H1 (cell line): ENCODE data around the gene AASDH. TPM values are rescaled to one million over a fixed set of nuclear protein-coding genes. Genes with fewer than 3 reads are reported as not detected.

Experiments
- CTCF ChIA-PET: fragments of 300-600 bp; sonication (Branson Sonifier 250); formaldehyde crosslinking; loops from one replicate; lab custom pipeline; 2021; ENCODE audit not compliant: partially characterized antibody; lab: Charles Lee
- POLR2A ChIA-PET: fragments of 300-600 bp; sonication (Branson Sonifier 250); formaldehyde crosslinking; loops from one replicate; lab custom pipeline; 2021; ENCODE audit warnings: inconsistent platforms; ENCODE audit not compliant: partially characterized antibody; lab: Charles Lee
- DNase-seq, 2 experiments: peaks; one replicate each; pipeline versions ENCODE4 v3.0.0 to v3.0.0-alpha.2; 2010 to 2022; ENCODE audit warnings: low spot score in 2 of 2, low read depth in 1 of 2, mixed read lengths in 1 of 2
- FAIRE-seq: peaks from 2 replicates; lab custom pipeline; 2011; peaks lifted over from hg19 to GRCh38; lab: Jason Lieb, UNC
- H2AFZ ChIP-seq: 2 replicates; pipeline ENCODE4 v1.8.1; 2012; ENCODE audit warnings: low read length, inconsistent platforms
- H2AK5ac ChIP-seq: 2 replicates; pipeline ENCODE4 v1.6.1; 2013; ENCODE audit warnings: low read depth, low read length
- H2BK120ac ChIP-seq: replicated peaks from 2 replicates; pipeline ENCODE3; 2013; ENCODE audit warnings: low read depth, low read length, inconsistent platforms
- H2BK12ac ChIP-seq: 2 replicates; pipeline ENCODE4 v1.6.1; 2013; ENCODE audit warnings: low read depth, low read length
- H2BK15ac ChIP-seq: 2 replicates; pipeline ENCODE4 v1.6.1; 2013; ENCODE audit warnings: low read length
- H2BK20ac ChIP-seq: 2 replicates; pipeline ENCODE4 v1.6.1; 2013; ENCODE audit warnings: low read length
- H2BK5ac ChIP-seq: 2 replicates; pipeline ENCODE4 v1.6.1; 2013; ENCODE audit warnings: low read depth, low read length
- H3K14ac ChIP-seq: 2 replicates; pipeline ENCODE4 v1.6.1; 2013; ENCODE audit warnings: inconsistent platforms; ENCODE audit not compliant: insufficient read length
- H3K18ac ChIP-seq: 2 replicates; pipeline ENCODE4 v1.6.1; 2013; ENCODE audit warnings: low read length; ENCODE audit errors: extremely low read depth
- H3K23ac ChIP-seq: 2 replicates; pipeline ENCODE4 v1.6.1; 2013; ENCODE audit warnings: inconsistent platforms; ENCODE audit not compliant: insufficient read length
- H3K23me2 ChIP-seq: 2 replicates; pipeline ENCODE4 v1.6.1; 2013; ENCODE audit warnings: low read depth, low read length
- H3K27ac ChIP-seq: 2 replicates; pipeline ENCODE4 v1.6.1; 2011; ENCODE audit warnings: low read depth, low read length, inconsistent platforms
- H3K27me3 ChIP-seq, 4 experiments: replicated peaks in 1 of 4; 1 replicate in 1 of 4; 2 replicates in 3 of 4; pipeline versions ENCODE4 v1.6.1 to v1.8.1; 2011 to 2013; ENCODE audit warnings: low read length in 3 of 4, mild to moderate bottlenecking in 3 of 4, inconsistent platforms in 2 of 4, mixed read lengths in 2 of 4, moderate library complexity in 1 of 4; ENCODE audit not compliant: control insufficient read depth in 3 of 4, insufficient read depth in 3 of 4; ENCODE audit errors: extremely low read depth in 1 of 4
- H3K36me3 ChIP-seq, 4 experiments: 2 replicates each; pipeline versions ENCODE4 v1.6.1 to v1.8.1; 2011 to 2013; ENCODE audit warnings: mild to moderate bottlenecking in 4 of 4, low read length in 3 of 4, moderate library complexity in 2 of 4, control low read depth in 1 of 4, inconsistent platforms in 1 of 4; ENCODE audit not compliant: insufficient read depth in 4 of 4, control insufficient read depth in 2 of 4
- H3K4ac ChIP-seq: replicated peaks from 2 replicates; pipeline ENCODE3; 2013; ENCODE audit warnings: low read length, low read depth, mixed read lengths, inconsistent platforms; ENCODE audit not compliant: insufficient read length
- H3K4me1 ChIP-seq, 4 experiments: replicated peaks in 1 of 4; 1 replicate in 1 of 4; 2 replicates in 3 of 4; pipeline versions ENCODE4 v1.6.1 to v1.8.1; 2011 to 2013; ENCODE audit warnings: low read length in 3 of 4, inconsistent platforms in 2 of 4, mixed read lengths in 1 of 4; ENCODE audit not compliant: insufficient read depth in 4 of 4, control insufficient read depth in 3 of 4
- H3K4me2 ChIP-seq, 2 experiments: 2 replicates each; pipeline versions ENCODE4 v1.6.1 to v1.8.1; 2011 to 2013; ENCODE audit warnings: low read depth in 2 of 2, low read length in 2 of 2, control low read depth in 1 of 2, inconsistent platforms in 1 of 2, mild to moderate bottlenecking in 1 of 2; ENCODE audit not compliant: insufficient read depth in 1 of 2
- H3K4me3 ChIP-seq, 4 experiments: fragments of 200-600, 300-600 bp in 1 of 4; sonication (generic), shearing (Covaris generic), sonication (Bioruptor Twin) in 1 of 4; 2 replicates each; pipeline versions ENCODE4 v1.5.1 to v1.8.1; 2011 to 2016; ENCODE audit warnings: low read length in 4 of 4, low read depth in 3 of 4, control low read depth in 2 of 4, inconsistent platforms in 2 of 4, mild to moderate bottlenecking in 2 of 4, mixed read lengths in 1 of 4, moderate library complexity in 1 of 4; ENCODE audit not compliant: insufficient read depth in 2 of 4; ENCODE audit errors: extremely low read depth in 1 of 4
- H3K56ac ChIP-seq: replicated peaks from 2 replicates; pipeline ENCODE3; 2013; ENCODE audit warnings: low read depth, mild to moderate bottlenecking, mixed read lengths, low read length, inconsistent platforms; ENCODE audit not compliant: insufficient read length
- H3K79me1 ChIP-seq: 2 replicates; pipeline ENCODE4 v1.6.1; 2013; ENCODE audit warnings: low read depth, low read length, control low read depth
- H3K79me2 ChIP-seq, 2 experiments: 2 replicates each; pipeline versions ENCODE4 v1.6.1 to v1.8.1; 2012 to 2013; ENCODE audit warnings: low read length in 2 of 2, mild to moderate bottlenecking in 2 of 2, inconsistent platforms in 1 of 2; ENCODE audit not compliant: insufficient read depth in 2 of 2, control insufficient read depth in 1 of 2
- H3K9ac ChIP-seq, 4 experiments: replicated peaks in 1 of 4; 1 replicate in 1 of 4; 2 replicates in 3 of 4; pipeline versions ENCODE4 v1.6.1 to v1.8.1; 2011 to 2013; ENCODE audit warnings: low read depth in 3 of 4, low read length in 3 of 4, control low read depth in 2 of 4, mild to moderate bottlenecking in 2 of 4, moderate library complexity in 2 of 4, inconsistent platforms in 1 of 4; ENCODE audit errors: extremely low read depth in 1 of 4
- H3K9me3 ChIP-seq, 2 experiments: 2 replicates each; pipeline versions ENCODE4 v1.6.1 to v1.8.1; 2012 to 2013; ENCODE audit warnings: mild to moderate bottlenecking in 2 of 2, moderate library complexity in 2 of 2, control low read depth in 1 of 2, inconsistent platforms in 1 of 2, low read depth in 1 of 2, low read length in 1 of 2, mixed read lengths in 1 of 2; ENCODE audit not compliant: insufficient read depth in 2 of 2
- H4K20me1 ChIP-seq, 2 experiments: replicated peaks in 1 of 2; 2 replicates each; pipeline versions ENCODE3 to v1.8.1; 2011 to 2013; ENCODE audit warnings: inconsistent platforms in 2 of 2, low read length in 2 of 2, mild to moderate bottlenecking in 1 of 2; ENCODE audit not compliant: insufficient read depth in 2 of 2, control insufficient read depth in 1 of 2
- H4K5ac ChIP-seq: 2 replicates; pipeline ENCODE4 v1.6.1; 2013; ENCODE audit warnings: low read length, low read depth, mixed read lengths, inconsistent platforms; ENCODE audit not compliant: insufficient read length
- H4K8ac ChIP-seq: 2 replicates; pipeline ENCODE4 v1.8.0; 2013; ENCODE audit warnings: mild to moderate bottlenecking, moderate library complexity, low read length, inconsistent platforms; ENCODE audit not compliant: insufficient read depth; ENCODE audit errors: extremely low read depth
- H4K91ac ChIP-seq: replicated peaks from 2 replicates; pipeline ENCODE3; 2013; ENCODE audit warnings: low read length, mixed read lengths, inconsistent platforms; ENCODE audit not compliant: insufficient read length
- CBX5 ChIP-seq: fragments of 300-800, 300-1000 bp; sonication (generic); IDR thresholded peaks from 2 replicates; pipeline ENCODE4 v1.7.1; 2016; ENCODE audit warnings: antibody characterized with exemption, low read length, low read depth
- CEBPB ChIP-seq: IDR thresholded peaks from 2 replicates; pipeline ENCODE4 v1.6.1; 2012; ENCODE audit warnings: low read depth, low read length
- CREB1 ChIP-seq: IDR thresholded peaks from 2 replicates; pipeline ENCODE4 v1.6.1; 2012; ENCODE audit warnings: inconsistent platforms
- MAFK ChIP-seq: IDR thresholded peaks from 2 replicates; pipeline ENCODE4 v1.6.1; 2012; ENCODE audit warnings: low read depth, mild to moderate bottlenecking, improper control_type of control experiment, low read length
- RAD21 ChIP-seq, 2 experiments: IDR thresholded peaks in 1 of 2; conservative IDR thresholded peaks in 1 of 2; 2 replicates each; pipeline ENCODE4 v1.6.1; 2011; ENCODE audit warnings: low read depth in 2 of 2, low read length in 2 of 2, improper control_type of control experiment in 1 of 2, inconsistent platforms in 1 of 2, mild to moderate bottlenecking in 1 of 2, moderate library complexity in 1 of 2
- RXRA ChIP-seq: IDR thresholded peaks from 2 replicates; pipeline ENCODE4 v1.6.1; 2011; ENCODE audit warnings: low read depth, mild to moderate bottlenecking, low read length, moderate library complexity; ENCODE audit not compliant: insufficient read depth
- SIN3A ChIP-seq, 2 experiments: IDR thresholded peaks in 1 of 2; conservative IDR thresholded peaks in 1 of 2; 2 replicates each; pipeline ENCODE4 v1.6.1; 2011 to 2012; ENCODE audit warnings: low read length in 2 of 2, improper control_type of control experiment in 1 of 2, low read depth in 1 of 2, mild to moderate bottlenecking in 1 of 2
- SIRT6 ChIP-seq: IDR thresholded peaks from one replicate; pipeline ENCODE4 v1.7.1; 2012; ENCODE audit warnings: low read length, inconsistent platforms
- SUZ12 ChIP-seq: fragments of 200-600 bp; sonication (generic); IDR thresholded peaks from 2 replicates; pipeline ENCODE4 v1.6.1; 2012; ENCODE audit warnings: mild to moderate bottlenecking, inconsistent platforms, low read length, moderate library complexity, mixed read lengths
- WGBS, 2 experiments: shearing (Covaris generic) in 1 of 2; methylation state at CpG; one replicate each; pipeline versions ENCODE4 v1.1.6 to v1.1.7; 2013 to 2015; ENCODE audit warnings: low lambda C conversion rate in 2 of 2, mixed read lengths in 2 of 2, inconsistent platforms in 1 of 2, low coverage in 1 of 2, missing lambda C conversion rate in 1 of 2; ENCODE audit not compliant: insufficient replicate concordance in 2 of 2, insufficient coverage in 1 of 2, insufficient read length in 1 of 2; ENCODE audit errors: extremely low coverage in 1 of 2, missing lambda C conversion rate in 1 of 2; 5-methylcytosine and 5-hydroxymethylcytosine counted together
- polyA plus RNA-seq, 7 experiments: library from polyadenylated mRNA; depleted of rRNA in 3 of 7; stranded (reverse) in 5 of 7; unstranded in 2 of 7; fragments of >200 nt in 5 of 7; fragments of 200-250 nt in 2 of 7; gene quantifications; 1 replicate in 5 of 7; 2 replicates in 1 of 7; 4 replicates in 1 of 7; pipeline versions ENCODE4 v1.2.1 to v1.2.3, GENCODE V29; 2011 to 2013; ENCODE audit warnings: missing spikeins in 2 of 7, mixed read lengths in 2 of 7
- total RNA-seq: library from RNA; stranded (reverse); fragmentation: NEBNext Ultra II Directional; extraction: Animal tissue kit (Norgen Biotek cat#: 25700); gene quantifications from 2 replicates; pipeline ENCODE4 v1.2.1, GENCODE V29; 2021

AASDH gene
- total and polyA plus RNA-seq, 2 of the 8 experiments (the other 6 are each of a cell fraction or from before 2014, with no cell fraction given) = 8.0 to 10.9 TPM

DNA sequence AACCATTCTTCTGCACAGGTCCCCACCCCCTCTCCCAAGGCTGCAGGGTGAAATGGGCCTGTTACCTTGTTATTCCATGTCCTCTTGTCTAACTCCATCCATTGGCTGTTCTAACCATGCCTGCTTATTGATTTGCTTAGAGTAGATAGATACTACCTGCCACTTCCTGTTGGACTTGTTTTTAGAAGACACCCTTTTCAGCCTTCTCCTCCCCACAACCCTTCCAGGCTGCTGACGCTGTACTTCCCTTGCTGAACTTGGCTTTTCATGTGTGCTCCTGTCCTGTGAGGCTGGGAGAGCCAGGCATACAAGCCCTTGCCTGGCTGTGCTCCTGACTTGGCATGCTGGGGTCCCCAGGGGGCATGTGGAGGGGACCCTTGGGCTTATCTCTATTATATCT, 81.9 kb downstream of the AASDH start:
- ChIA-PET CTCF (interaction anchor here (1.2 kb wide), 1 partner anchor 12 kb away, joined by 3 read pairs; no protein-coding TSS in a partner anchor), POLR2A (no interaction called here)
- H3K23ac ChIP-seq = no peak overlapping the region
- no peak overlapping the region for H3K14ac ChIP-seq
- no peak overlapping the region; the same call in none of the 2 replicates for H3K18ac ChIP-seq
- no peak overlapping the region for H4K5ac ChIP-seq
- H3K4me1 ChIP-seq = peaks cover 0 to 5% (median 0%) of the 10 kb centered on the region in 4 experiments; a peak in 1 of 7 replicates
- no peak overlapping the region for H3K27ac ChIP-seq
- H2AK5ac ChIP-seq = no peak overlapping the region
- H2BK120ac ChIP-seq = no peak overlapping the region
- H3K9me3 ChIP-seq = no peaks in the 10 kb centered on the region
- no peak overlapping the region for H3K9ac ChIP-seq
- DNase-seq (no peak), FAIRE-seq (no peak)
- H3K27me3 ChIP-seq = peaks cover 0 to 2% (median 0%) of the 10 kb centered on the region in 4 experiments; a peak in 1 of 7 replicates
- no peak overlapping the region for H2BK15ac ChIP-seq
- no peak for TF ChIP-seq CBX5
- no peak for TF ChIP-seq CEBPB
- no peak for TF ChIP-seq CREB1
- TF ChIP-seq SIN3A (conservative IDR thresholded peaks at IDR 0.05 in 1 of 2, IDR thresholded peaks at IDR 0.05 in 1 of 2; ENCODE audit: low read depth in 1 of 2, low read length in 2 of 2) = no peak
- no peak for TF ChIP-seq SIRT6
- TF ChIP-seq RAD21 (IDR thresholded peaks at IDR 0.05 in 1 of 2, conservative IDR thresholded peaks at IDR 0.05 in 1 of 2; ENCODE audit: low read depth in 2 of 2, low read length in 2 of 2) = no peak
- TF ChIP-seq SUZ12 = no peak
- no peak for TF ChIP-seq MAFK
- no peak for TF ChIP-seq RXRA
- H2AFZ ChIP-seq = no peak overlapping the region
- no peak overlapping the region for H3K4me2 ChIP-seq
- H4K20me1 ChIP-seq = no peaks in the 10 kb centered on the region
- H4K8ac ChIP-seq = no peak overlapping the region
- H3K4ac ChIP-seq = no peak overlapping the region
- WGBS, 2 experiments = 92% methylated on average over 1 of the region's 1 CpG; no CpG with 5 or more reads in 1 of the 2 experiments
- peaks cover 0 to 7% (median 0%) of the 10 kb centered on the region in 4 experiments; a peak in 2 of 8 replicates for H3K36me3 ChIP-seq
- H3K79me2 ChIP-seq = no peaks in the 10 kb centered on the region
- H2BK5ac ChIP-seq = no peak overlapping the region
- H3K23me2 ChIP-seq = no peaks in the 10 kb centered on the region
- H4K91ac ChIP-seq = no peak overlapping the region
- no peak overlapping the region for H3K56ac ChIP-seq
- no peak overlapping the region for H2BK12ac ChIP-seq
- H3K4me3 ChIP-seq = no peak overlapping the region
- H3K79me1 ChIP-seq = no peaks in the 10 kb centered on the region
- H2BK20ac ChIP-seq = no peak overlapping the region
